Measurements from ENCODE around the gene ARHGEF1. TPM values are rescaled to one million over a fixed set of nuclear protein-coding genes. Genes with fewer than 3 reads are reported as not detected.

The ARHGEF1 gene
- total RNA-seq = 593 TPM in 2 replicates

- intact Hi-C loops (cut with micrococcal nuclease) = loop anchor here (1.0 to 10.0 kb wide), 2 partner anchors 8 to 348 kb away; no protein-coding TSS in a partner anchor
These were observed at the start of gene ARHGEF1 for GRCh38 chr19:41882568-41883462. Gene ARHGEF1 (plus strand): TSS chr19:41883184. CDS start chr19:41888083, 4,899 bp downstream.

GRCh38 chr19:41837981-41838708, 44.8 kb upstream of the ARHGEF1 start:
- intact Hi-C loops (cut with micrococcal nuclease) = no loop called here

GRCh38 chr19:41839211-41839610, 43.8 kb upstream of the ARHGEF1 start:
- intact Hi-C loops (cut with micrococcal nuclease) = no loop called here

- intact Hi-C loops (cut with micrococcal nuclease) = no loop called here
These were observed 39.6 kb upstream of the ARHGEF1 start for GRCh38 chr19:41843371-41843770.

GRCh38 chr19:41844601-41845000, 38.4 kb upstream of the ARHGEF1 start, which contains the start of gene LYPD4:
Gene LYPD4 (minus strand): TSS chr19:41844683. CDS start chr19:41839285, 5,398 bp downstream.
- intact Hi-C loops (cut with micrococcal nuclease) = no loop called here

GRCh38 chr19:41845001-41845050, 38.2 kb upstream of the ARHGEF1 start, which contains the start of gene DMRTC2:
Gene DMRTC2 (plus strand): TSS chr19:41845042. CDS start chr19:41847429, 2,387 bp downstream.
- intact Hi-C loops (cut with micrococcal nuclease) = no loop called here

- intact Hi-C loops (cut with micrococcal nuclease) = no loop called here
These were observed 37.9 kb upstream of the ARHGEF1 start for GRCh38 chr19:41845051-41845590.

GRCh38 chr19:41847351-41848105, 35.5 kb upstream of the ARHGEF1 start:
- intact Hi-C loops (cut with micrococcal nuclease) = no loop called here

- intact Hi-C loops (cut with micrococcal nuclease) = no loop called here
These were observed 34.3 kb upstream of the ARHGEF1 start for GRCh38 chr19:41848666-41849065.

- intact Hi-C loops (cut with micrococcal nuclease) = no loop called here
These were observed 33.9 kb upstream of the ARHGEF1 start for GRCh38 chr19:41849067-41849466.

GRCh38 chr19:41850381-41850780, 32.6 kb upstream of the ARHGEF1 start:
- intact Hi-C loops (cut with micrococcal nuclease) = no loop called here

GRCh38 chr19:41851456-41851855, 31.5 kb upstream of the ARHGEF1 start:
- intact Hi-C loops (cut with micrococcal nuclease) = no loop called here

- intact Hi-C loops (cut with micrococcal nuclease) = no loop called here
These were observed 29.6 kb upstream of the ARHGEF1 start for GRCh38 chr19:41853344-41853743.

GRCh38 chr19:41853768-41854167, 29.2 kb upstream of the ARHGEF1 start:
- intact Hi-C loops (cut with micrococcal nuclease) = no loop called here

GRCh38 chr19:41859213-41859617, 23.8 kb upstream of the ARHGEF1 start:
- intact Hi-C loops (cut with micrococcal nuclease) = loop anchor here (1.0 to 5.0 kb wide), 3 partner anchors 76 to 218 kb away; partner anchors contain the start of genes RABAC1 and ZNF574

GRCh38 chr19:41859618-41860418, 23.2 kb upstream of the ARHGEF1 start, which contains the start of gene RPS19:
Gene RPS19 (plus strand): TSS chr19:41860255. CDS start chr19:41860775, 520 bp downstream.
- intact Hi-C loops (cut with micrococcal nuclease) = loop anchor here (1.0 to 5.0 kb wide), 5 partner anchors 11 to 217 kb away; partner anchors contain the start of genes RABAC1 and ZNF574

- intact Hi-C loops (cut with micrococcal nuclease) = loop anchor here (1.0 kb wide), 2 partner anchors 11 to 24 kb away; no protein-coding TSS in a partner anchor
These were observed 22.4 kb upstream of the ARHGEF1 start for GRCh38 chr19:41860419-41861115.

- intact Hi-C loops (cut with micrococcal nuclease) = no loop called here
These were observed 21.7 kb upstream of the ARHGEF1 start for GRCh38 chr19:41861116-41861768.

GRCh38 chr19:41861846-41862245, 21.1 kb upstream of the ARHGEF1 start:
- intact Hi-C loops (cut with micrococcal nuclease) = no loop called here

All from T-helper 2 cell treated with Interferon-gamma antibody and Interleukin-4, amounts not matched to agents 100 ng/mL and 5 ng/mL, for 36 hours (primary cell).